HepG2 (cell line): Measurements from ENCODE around the gene S100A13. TPM values are rescaled to one million over a fixed set of nuclear protein-coding genes. Genes with fewer than 3 reads are reported as not detected.

Experiments
- EED ChIP-seq: sonication (generic); formaldehyde crosslinking; IDR thresholded peaks from 2 replicates; pipeline ENCODE4 v1.5.0; 2020; ENCODE audit warnings: mild to moderate bottlenecking, missing genetic modification reagents
- KDM1A ChIP-seq: IDR thresholded peaks from 2 replicates; pipeline ENCODE4 v1.6.1; 2016; ENCODE audit warnings: missing compliant biosample characterization
- KLF9 ChIP-seq: IDR thresholded peaks from 2 replicates; pipeline ENCODE4 v1.6.1; 2016; ENCODE audit warnings: low read depth
- NAIF1 ChIP-seq: sonication (generic); formaldehyde crosslinking; IDR thresholded peaks from 2 replicates; pipeline ENCODE4 v1.5.0; 2020; ENCODE audit warnings: mild to moderate bottlenecking, missing genetic modification reagents, borderline replicate concordance
- PAF1 ChIP-seq: IDR thresholded peaks from 2 replicates; pipeline ENCODE4 v1.6.1; 2016; ENCODE audit warnings: missing genetic modification reagents, missing compliant biosample characterization
- RCOR2 ChIP-seq: IDR thresholded peaks from 2 replicates; pipeline ENCODE4 v1.6.1; 2016; ENCODE audit warnings: missing biosample characterization, missing genetic modification reagents
- SIX1 ChIP-seq: sonication (generic); formaldehyde crosslinking; IDR thresholded peaks from 2 replicates; pipeline ENCODE4 v1.4.0; 2020; ENCODE audit warnings: missing genetic modification reagents, borderline replicate concordance
- STAT5B ChIP-seq: sonication (generic); formaldehyde crosslinking; IDR thresholded peaks from 2 replicates; pipeline ENCODE4 v1.4.0; 2020; ENCODE audit warnings: missing genetic modification reagents
- ZNF326 ChIP-seq: sonication (generic); formaldehyde crosslinking; IDR thresholded peaks from 2 replicates; pipeline ENCODE4 v1.4.0; 2020; ENCODE audit warnings: missing genetic modification reagents, borderline replicate concordance
- ZNF501 ChIP-seq: sonication (generic); formaldehyde crosslinking; IDR thresholded peaks from 2 replicates; pipeline ENCODE4 v1.5.1; 2020; ENCODE audit warnings: mild to moderate bottlenecking, moderate library complexity, missing genetic modification reagents
- ZNF558 ChIP-seq: sonication (generic); formaldehyde crosslinking; IDR thresholded peaks from 2 replicates; pipeline ENCODE4 v1.9.0; 2022; ENCODE audit warnings: mild to moderate bottlenecking, missing genetic modification reagents, borderline replicate concordance
- ZNF577 ChIP-seq: sonication (generic); formaldehyde crosslinking; IDR thresholded peaks from 2 replicates; pipeline ENCODE4 v1.4.0; 2020; ENCODE audit warnings: mild to moderate bottlenecking, low read depth, missing genetic modification reagents, borderline replicate concordance
- ZNF607 ChIP-seq: sonication (generic); formaldehyde crosslinking; IDR thresholded peaks from 2 replicates; pipeline ENCODE4 v1.5.1; 2020; ENCODE audit warnings: missing genetic modification reagents, mild to moderate bottlenecking, borderline replicate concordance
- ZNF615 ChIP-seq: sonication (generic); formaldehyde crosslinking; IDR thresholded peaks from 2 replicates; pipeline ENCODE4 v1.5.0; 2020; ENCODE audit warnings: mild to moderate bottlenecking, missing genetic modification reagents, borderline replicate concordance
- ZNF674 ChIP-seq: sonication (generic); formaldehyde crosslinking; IDR thresholded peaks from 2 replicates; pipeline ENCODE4 v1.5.0; 2020; ENCODE audit warnings: low read depth, mild to moderate bottlenecking, missing genetic modification reagents
- ZNF709 ChIP-seq: sonication (generic); formaldehyde crosslinking; IDR thresholded peaks from 2 replicates; pipeline ENCODE4 v1.5.0; 2020; ENCODE audit warnings: mild to moderate bottlenecking, missing genetic modification reagents
- ZNF75D ChIP-seq: sonication (generic); formaldehyde crosslinking; IDR thresholded peaks from 2 replicates; pipeline ENCODE4 v1.8.1; 2023; ENCODE audit warnings: missing genetic modification reagents, mild to moderate bottlenecking, borderline replicate concordance
- ZNF766 ChIP-seq: sonication (generic); formaldehyde crosslinking; IDR thresholded peaks from 2 replicates; pipeline ENCODE4 v1.5.0; 2020; ENCODE audit warnings: missing genetic modification reagents, borderline replicate concordance
- ZNF839 ChIP-seq: sonication (generic); formaldehyde crosslinking; IDR thresholded peaks from 2 replicates; pipeline ENCODE4 v1.4.0; 2020; ENCODE audit warnings: missing genetic modification reagents, mild to moderate bottlenecking, borderline replicate concordance
- polyA plus RNA-seq, 8 experiments: library from polyadenylated mRNA; depleted of rRNA in 3 of 8; stranded (reverse) in 7 of 8; unstranded in 1 of 8; fragments of >200 nt; fragmentation: Illumina TruSeq in 4 of 8; extraction: Trizol in 4 of 8; gene quantifications; 2 replicates each; pipeline versions ENCODE4 v1.2.1 to v1.2.3, GENCODE V29; 2011 to 2016; ENCODE audit warnings: low read depth in 4 of 8, missing spikeins in 1 of 8, mixed read lengths in 1 of 8; ENCODE audit not compliant: insufficient read depth in 1 of 8
- total RNA-seq, 5 experiments: library from RNA; depleted of rRNA; stranded (reverse); fragments of >200 nt; fragmentation: Illumina TruSeq; extraction: Trizol; gene quantifications; 2 replicates each; pipeline ENCODE4 v1.2.3, GENCODE V29; 2016; ENCODE audit warnings: low read depth in 1 of 5
- TF ChIP-seq, protein P1 (sequence below): sonication (generic); formaldehyde crosslinking; IDR thresholded peaks from 2 replicates; pipeline ENCODE4 v1.5.0; 2020; ENCODE audit warnings: mild to moderate bottlenecking, low read depth, missing genetic modification reagents, borderline replicate concordance
- TF ChIP-seq, protein P2 (sequence below), 2 experiments: sonication (generic) in 1 of 2; formaldehyde crosslinking in 1 of 2; IDR thresholded peaks; 2 replicates each; pipeline versions ENCODE4 v1.4.0 to v1.6.1; 2018 to 2020; ENCODE audit warnings: missing genetic modification reagents in 2 of 2, borderline replicate concordance in 1 of 2, low read depth in 1 of 2, mild to moderate bottlenecking in 1 of 2, missing biosample characterization in 1 of 2
- TF ChIP-seq, protein P3 (sequence below): sonication (generic); formaldehyde crosslinking; IDR thresholded peaks from 2 replicates; pipeline ENCODE4 v1.8.1; 2023; ENCODE audit warnings: missing genetic modification reagents, inconsistent platforms, borderline replicate concordance

S100A13 gene
- total and polyA plus RNA-seq, 2 of the 13 experiments (the other 11 are each of a cell fraction or from before 2014, with no cell fraction given): 89.5 to 172 TPM

DNA sequence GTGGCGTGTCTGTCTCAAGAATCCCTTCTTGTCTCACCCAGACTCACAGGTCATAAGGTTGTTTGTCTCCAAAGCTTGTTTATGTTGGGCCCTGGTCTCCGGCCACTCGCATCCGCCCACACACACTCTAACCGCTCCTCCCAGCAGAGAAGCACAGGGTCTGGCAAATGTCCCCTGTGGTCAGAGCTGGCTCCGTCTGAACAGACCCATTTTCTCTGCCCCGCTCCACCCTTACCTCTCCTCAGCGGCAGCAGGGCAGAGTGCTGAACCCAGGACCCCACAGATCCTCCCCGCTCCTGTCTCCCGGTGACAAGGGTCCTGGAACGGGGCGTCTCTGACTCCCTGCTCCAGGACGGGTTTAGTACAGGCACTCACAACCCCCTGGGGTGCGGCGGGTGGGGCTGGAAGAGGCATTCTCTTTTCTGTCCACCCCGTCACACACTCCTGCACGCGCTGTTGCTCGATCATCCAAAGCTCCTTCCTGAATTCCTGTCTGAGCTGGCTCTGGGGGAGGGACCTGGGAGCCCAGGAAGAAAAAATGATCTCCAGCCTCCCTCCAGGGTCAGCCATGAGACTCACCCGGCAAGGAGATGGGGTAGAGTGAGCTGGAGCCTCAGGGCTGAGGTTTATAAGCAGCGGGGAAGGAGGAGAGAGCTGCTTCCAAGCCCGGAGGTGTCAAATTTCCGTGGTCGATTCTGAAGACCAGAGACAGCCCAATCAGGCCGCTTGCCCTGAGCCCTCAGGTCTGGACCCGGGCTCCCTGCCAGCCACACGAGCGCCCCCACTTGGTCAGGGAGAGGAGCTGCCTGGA is at the start of gene S100A13 (continued):
- TF ChIP-seq RCOR2 (CRISPR knock-in tag) (no peak), ZNF709 (CRISPR knock-in tag) (0 out of 2 replicates have a peak, but pooled peaks have one; percentile 51), EED (no peak), ZNF558 (CRISPR knock-in tag) (0 out of 2 replicates have a peak, but pooled peaks have one; percentile 50), ZNF577 (CRISPR knock-in tag) (no peak), NAIF1 (peak; percentile 79; the same call in 1 of the 2 replicates), ZNF766 (CRISPR knock-in tag) (no peak; the same call in 1 of the 2 replicates), SIX1 (peak; percentile 98), ZNF839 (no peak; the same call in 1 of the 2 replicates), ZNF674 (no peak), ZNF75D (CRISPR knock-in tag) (no peak), PAF1 (CRISPR knock-in tag) (no peak), KDM1A (CRISPR knock-in tag) (no peak), ZNF615 (0 out of 2 replicates have a peak, but pooled peaks have one; percentile 33), ZNF501 (CRISPR knock-in tag) (no peak; the same call in none of the 2 replicates), STAT5B (no peak), ZNF607 (no peak), ZNF326 (CRISPR knock-in tag) (no peak), KLF9 (CRISPR knock-in tag) (no peak)
- TF ChIP-seq, protein P1, sequence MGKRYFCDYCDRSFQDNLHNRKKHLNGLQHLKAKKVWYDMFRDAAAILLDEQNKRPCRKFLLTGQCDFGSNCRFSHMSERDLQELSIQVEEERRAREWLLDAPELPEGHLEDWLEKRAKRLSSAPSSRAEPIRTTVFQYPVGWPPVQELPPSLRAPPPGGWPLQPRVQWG (CRISPR knock-in tag): no peak
- TF ChIP-seq, protein P2, sequence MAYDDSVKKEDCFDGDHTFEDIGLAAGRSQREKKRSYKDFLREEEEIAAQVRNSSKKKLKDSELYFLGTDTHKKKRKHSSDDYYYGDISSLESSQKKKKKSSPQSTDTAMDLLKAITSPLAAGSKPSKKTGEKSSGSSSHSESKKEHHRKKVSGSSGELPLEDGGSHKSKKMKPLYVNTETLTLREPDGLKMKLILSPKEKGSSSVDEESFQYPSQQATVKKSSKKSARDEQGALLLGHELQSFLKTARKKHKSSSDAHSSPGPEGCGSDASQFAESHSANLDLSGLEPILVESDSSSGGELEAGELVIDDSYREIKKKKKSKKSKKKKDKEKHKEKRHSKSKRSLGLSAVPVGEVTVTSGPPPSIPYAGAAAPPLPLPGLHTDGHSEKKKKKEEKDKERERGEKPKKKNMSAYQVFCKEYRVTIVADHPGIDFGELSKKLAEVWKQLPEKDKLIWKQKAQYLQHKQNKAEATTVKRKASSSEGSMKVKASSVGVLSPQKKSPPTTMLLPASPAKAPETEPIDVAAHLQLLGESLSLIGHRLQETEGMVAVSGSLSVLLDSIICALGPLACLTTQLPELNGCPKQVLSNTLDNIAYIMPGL (CRISPR knock-in tag; IDR thresholded peaks at IDR 0.05; ENCODE audit: borderline replicate concordance in 1 of 2, low read depth in 1 of 2): peak in 1 of 2 experiments; percentile 81
- TF ChIP-seq, protein P3, sequence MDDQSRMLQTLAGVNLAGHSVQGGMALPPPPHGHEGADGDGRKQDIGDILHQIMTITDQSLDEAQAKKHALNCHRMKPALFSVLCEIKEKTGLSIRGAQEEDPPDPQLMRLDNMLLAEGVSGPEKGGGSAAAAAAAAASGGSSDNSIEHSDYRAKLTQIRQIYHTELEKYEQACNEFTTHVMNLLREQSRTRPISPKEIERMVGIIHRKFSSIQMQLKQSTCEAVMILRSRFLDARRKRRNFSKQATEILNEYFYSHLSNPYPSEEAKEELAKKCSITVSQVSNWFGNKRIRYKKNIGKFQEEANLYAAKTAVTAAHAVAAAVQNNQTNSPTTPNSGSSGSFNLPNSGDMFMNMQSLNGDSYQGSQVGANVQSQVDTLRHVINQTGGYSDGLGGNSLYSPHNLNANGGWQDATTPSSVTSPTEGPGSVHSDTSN: no peak
